HG03159 (cell line): ENCODE data around the gene ITM2B.
A peak's percentile ranks its signal among the peaks of the same experiment; 100 is the strongest.
"Not testable (repeated sequence)": the region's sequence is repeated elsewhere in the genome, so short reads cannot be mapped to it uniquely, and the experiment has no call there.

Experiments used
- ATAC-seq: cut with Tn5 transposase; IDR thresholded peaks from one replicate; pipeline ENCODE4 v1.9.1; 2021; ENCODE audit warnings: mild to moderate bottlenecking, moderate library complexity; ENCODE audit not compliant: unreplicated experiment

ITM2B gene

GRCh38 chr13:48222358-48223301 is 10.4 kb upstream of the ITM2B start:
- no peak for ATAC-seq

DNA sequence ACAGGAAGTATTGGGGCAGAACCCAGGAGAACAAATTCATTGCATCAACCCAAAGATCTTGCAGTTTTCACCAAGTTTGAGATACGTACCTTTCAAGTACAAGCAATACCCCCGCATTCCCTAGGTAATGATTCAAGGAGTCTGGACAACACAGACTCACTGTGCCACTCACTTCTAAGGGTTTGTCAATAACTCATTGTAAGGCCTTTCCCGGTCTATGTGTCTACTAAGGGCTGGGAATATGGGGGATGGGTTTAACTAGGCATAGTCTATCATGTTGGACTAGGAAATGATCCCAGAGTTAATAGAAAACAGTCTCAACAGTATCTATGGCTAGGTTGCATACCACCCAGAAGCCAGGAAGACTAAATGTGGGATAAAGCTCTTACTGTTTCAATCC is 8.3 kb upstream of the ITM2B start:
- no peak for ATAC-seq

DNA sequence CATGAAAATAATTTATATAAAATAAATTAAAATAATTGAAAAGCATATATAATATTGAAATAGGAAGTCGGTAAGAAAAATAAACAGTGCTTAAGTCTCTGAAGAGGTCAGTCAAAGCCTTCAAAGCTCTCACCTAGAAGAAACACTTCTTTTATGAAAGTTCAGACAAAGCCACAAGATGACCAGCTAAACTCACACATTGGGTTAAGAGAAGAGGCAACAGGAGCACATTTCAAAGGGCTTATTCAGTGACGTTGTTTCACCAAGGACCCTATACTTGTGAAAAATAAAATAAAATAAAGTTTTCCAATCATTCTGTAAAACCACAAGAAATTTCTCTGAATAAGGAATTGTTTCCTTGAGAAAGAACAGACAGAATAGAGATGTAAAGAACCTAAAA is 2.5 kb upstream of the ITM2B start:
- no peak for ATAC-seq

DNA sequence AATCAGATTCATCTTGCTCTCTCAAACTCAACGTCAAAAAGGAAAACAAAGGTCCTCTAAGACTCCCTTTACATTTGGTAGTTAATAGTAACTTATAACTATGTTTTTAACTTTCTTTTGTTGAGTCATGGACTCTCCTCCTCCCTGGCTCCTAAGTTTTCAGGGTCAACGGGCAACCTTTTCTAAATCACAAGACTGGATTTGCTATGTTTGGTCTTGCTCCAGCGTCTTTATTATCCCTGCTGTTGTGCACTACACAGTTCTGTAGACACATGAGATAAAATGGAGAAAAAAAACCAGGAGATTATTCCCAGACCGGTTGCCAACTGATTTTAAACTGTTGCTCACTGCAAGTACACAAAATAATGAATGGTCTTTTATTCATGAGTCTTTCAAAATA is 1.9 kb upstream of the ITM2B start:
- no peak for ATAC-seq

DNA sequence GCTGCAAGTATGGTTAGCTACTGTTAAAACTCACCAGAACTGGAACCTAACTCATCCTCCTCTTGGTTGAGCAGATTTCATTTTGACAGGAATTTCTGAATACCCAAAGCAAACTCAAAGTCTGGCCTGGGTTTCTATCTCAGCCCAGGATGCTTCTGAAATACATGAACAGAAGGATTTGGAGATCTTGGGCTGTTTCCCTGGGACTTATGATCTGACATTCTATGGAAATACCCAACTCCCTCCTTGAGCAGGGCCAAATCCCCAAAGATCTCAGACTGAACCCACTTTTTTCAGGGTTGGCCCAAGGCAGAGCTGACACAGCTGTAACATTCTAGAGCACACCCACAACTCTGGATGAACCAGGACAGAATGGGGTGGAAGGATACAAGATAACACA is 1.1 kb upstream of the ITM2B start:
- ATAC-seq, result no peak

DNA sequence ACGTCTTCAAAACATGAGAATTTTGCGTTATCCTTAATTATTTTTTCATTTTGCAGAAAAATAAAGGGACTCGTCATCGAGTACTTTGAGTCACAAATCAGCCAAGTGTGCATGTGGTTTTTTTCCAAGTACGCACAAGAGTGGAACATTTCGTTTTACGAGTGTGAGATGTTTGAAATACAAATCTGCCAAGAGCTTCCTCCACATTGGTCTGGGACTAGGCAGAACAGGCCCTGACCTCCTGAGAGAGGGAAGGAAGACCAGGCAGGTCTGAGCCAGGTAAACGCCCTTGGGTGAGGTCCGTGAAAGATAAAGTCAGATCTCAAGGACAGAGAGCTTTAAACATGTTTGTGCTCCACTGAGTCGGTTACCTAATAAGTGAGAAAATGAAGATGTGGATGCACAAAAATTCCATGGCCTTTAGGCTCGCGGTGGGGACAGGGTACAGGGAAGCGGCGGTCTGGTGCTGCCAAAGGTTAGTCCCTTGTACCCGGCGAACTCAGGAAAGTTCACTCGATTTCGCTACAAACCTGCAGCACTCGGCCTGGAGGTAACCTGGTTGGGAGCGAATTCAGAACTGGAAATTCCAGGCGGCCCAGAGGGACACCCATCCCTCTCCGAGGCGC is 473 bp upstream of the ITM2B start:
- peak; percentile 14 for ATAC-seq

DNA sequence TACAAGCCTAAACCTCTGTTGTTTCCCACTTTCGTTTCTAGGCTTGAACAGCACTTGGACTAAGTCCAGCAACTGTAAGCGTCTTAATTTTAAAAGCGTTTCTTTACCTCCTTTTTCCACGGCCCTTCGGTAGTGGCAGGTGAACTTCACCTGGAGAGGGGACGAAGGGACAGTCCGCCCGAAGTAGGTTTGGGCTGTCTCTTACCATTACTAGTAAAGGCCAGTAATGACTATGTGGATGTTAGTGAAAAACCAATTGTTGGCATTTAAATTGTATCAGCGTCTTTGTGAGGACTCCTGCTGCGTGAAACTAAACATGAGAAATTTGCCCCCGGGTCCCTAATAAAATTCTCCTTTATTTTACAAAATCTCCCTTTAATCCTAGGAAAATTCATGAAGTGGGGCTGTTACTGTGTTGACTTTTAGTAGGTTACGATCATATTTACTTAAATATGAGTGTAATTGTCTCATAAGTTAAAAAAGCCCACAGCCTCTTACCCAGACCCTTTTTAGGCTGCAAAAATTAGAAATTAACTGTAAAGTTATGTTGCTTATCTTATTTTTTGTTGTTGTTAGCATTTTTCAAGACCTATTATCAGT is 983 bp downstream of the ITM2B start:
- ATAC-seq, result no peak

DNA sequence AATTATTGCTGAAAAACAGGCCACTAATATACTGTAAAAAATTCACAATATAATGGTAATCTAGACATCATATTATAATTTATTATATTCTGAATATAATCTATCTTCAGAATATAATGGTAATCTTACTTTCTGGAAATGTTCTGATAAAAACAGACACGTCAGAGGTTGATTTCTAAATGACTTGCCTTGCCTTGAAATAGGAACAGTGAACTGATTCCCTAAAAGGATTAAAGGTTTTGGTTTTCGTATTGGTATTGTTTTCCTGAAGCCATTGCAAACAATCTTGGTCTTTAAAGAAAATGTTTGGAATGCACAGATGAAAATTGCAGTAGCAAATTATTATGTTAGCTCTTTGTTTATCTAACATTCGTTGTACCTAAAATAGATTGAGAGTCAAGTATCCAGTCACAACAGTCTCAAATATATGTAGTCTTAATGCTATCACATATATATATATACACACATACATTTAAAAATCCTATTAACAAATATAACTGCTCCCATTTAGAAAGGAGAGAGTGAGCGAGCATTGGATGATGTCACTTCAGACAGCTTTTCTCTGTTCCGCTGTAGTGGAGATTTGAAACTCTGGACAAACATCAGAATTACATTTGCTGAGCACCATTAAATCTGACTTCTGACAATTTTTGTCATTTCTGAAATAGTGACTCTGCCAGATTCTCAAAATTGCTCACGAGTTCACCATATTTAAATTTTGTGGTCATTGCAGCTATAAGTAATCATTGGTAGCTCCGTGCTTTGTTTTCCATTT is 1.7 kb downstream of the ITM2B start:
- peak; percentile 52 for ATAC-seq

DNA sequence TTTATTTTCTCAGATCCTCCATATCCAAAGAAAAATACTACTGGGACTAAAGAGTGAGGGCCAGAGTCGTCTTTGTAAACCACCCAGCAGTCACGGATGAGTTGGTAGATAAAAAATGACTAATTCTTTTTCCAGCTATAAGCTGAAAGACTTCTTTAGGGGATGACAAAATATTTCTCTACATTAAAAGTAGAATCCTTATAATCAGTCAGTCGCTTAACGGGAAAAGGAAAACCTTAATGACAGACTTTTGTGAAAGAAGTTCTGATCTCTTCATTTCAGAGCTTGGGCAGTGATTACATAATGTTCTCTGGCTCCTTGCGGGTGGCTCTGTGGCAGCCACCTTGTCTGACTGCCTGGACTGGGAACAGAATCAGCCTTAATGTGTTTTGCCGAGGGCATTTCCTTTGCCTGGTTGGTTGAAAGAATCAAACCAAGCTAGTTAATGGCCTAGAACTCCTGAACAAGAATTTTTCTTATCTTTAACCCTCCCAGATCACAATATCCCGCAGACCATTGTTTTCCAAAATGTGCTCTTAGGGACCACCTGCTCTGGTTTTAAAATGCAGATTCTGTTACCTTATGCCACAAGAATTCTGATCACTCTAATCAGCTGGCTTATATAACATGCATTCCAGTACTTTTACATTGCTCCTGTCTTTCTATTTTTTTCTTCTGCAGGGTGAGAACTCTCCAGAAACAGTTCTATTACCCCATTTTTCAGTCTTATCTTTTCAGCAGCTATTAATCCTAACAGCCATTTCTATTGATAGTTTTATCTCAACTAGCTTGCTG is 2.5 kb downstream of the ITM2B start:
- no peak for ATAC-seq

DNA sequence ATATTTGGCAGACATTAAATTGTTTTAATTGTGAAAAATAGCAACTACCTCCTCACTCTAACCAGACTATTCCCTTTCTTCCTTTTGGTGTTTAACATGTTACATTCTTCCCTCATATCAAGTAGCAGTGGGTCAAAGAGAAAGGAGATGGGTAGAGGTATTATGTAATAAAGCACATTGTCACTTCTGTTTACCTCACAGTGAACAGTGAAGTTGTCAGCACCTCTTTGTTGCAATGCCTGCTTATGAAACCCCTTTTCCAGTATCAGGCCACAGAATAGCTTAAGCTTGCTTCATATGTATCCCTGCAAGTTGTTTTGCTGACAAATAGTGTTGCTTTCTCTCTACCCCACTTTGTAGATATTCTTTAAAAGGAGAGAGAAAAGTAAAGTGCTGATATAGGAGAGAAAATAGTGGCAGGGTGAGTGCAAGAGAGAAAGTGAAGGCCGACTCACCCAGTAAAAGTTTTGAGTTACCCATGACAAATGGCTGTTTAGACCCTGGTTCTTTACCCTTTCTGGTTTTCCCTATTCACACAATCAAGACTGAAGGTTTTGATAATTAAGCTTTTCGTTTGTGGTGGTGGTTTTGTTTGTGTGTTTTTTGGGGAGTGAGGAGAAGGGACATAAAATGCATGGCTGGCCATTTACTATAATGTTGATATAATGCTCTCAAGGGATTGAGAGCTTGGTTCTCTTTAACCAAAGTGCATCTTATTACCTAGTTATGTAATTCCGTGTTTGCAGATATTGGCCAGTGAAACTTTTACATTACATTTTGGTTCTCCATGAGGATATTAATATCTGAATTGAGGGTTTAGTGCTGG is 3.7 kb downstream of the ITM2B start:
- no peak for ATAC-seq

DNA sequence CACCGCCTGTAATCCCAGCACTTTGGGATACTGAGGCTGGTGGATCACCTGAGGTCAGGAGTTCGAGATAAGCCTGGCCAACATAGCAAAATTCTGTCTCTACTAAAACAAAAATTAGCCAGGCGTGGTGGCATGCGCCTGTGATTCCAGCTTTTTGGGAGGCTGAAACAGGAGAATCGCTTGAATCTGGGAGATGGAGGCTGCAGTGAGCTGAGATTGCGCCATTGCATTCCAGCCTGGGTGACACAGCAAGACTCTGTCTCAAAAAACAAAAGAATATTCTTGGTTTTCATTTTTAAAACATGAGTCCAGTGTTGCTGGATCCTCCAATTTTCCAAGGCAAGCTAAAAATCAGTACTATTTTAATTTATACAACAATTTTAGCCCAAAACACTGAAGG is 6.4 kb downstream of the ITM2B start:
- ATAC-seq, result not testable (repeated sequence)

- ATAC-seq, result no peak
Measured at GRCh38 chr13:48241651-48242050, 8.6 kb downstream of the ITM2B start.

GRCh38 chr13:48242677-48243076 is 9.7 kb downstream of the ITM2B start:
- ATAC-seq, result no peak

GRCh38 chr13:48244159-48244558 is 11.2 kb downstream of the ITM2B start:
- ATAC-seq, result no peak

GRCh38 chr13:48246102-48246501 is 13.1 kb downstream of the ITM2B start:
- no peak for ATAC-seq

DNA sequence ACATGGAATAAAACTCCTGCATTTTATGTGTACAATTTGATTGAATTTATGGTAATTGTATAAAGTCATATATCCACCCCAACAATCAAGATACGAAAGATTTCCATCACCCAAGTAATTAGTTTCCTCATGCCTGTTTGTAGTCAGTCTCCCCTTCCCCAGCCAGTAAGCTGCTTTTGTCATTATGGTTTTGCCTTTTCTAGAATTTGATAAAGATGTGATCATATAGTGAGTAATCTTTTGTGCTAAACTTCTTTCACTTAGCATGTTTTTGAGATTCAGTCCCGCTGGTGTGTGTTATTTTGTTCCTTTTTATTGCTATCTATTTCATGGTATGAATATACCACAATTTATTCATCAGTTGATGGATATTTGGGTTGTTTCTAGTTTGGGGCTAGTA is 16.0 kb downstream of the ITM2B start:
- no peak for ATAC-seq

DNA sequence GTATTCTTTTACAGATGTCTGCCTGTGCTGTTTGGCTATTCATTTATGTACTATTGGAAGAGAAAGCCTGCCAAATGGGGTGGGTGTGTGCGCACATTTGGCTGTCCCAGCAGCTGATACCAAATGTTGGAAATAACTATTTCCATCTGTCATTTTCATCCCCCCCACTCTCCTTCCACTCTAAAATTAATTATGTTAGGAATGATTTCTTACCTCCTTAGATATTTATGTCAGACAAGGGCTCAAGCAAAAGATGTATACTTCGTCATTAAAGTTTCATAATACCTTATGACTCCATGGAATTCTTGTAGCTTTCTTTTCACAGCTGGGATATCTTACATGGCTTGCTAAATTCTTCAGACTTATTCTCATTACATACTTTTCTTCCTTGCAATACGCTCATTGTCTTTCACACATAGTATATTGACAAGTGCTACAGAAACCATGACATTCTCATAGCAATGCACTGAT is 18.6 kb downstream of the ITM2B start:
- no peak for ATAC-seq

DNA sequence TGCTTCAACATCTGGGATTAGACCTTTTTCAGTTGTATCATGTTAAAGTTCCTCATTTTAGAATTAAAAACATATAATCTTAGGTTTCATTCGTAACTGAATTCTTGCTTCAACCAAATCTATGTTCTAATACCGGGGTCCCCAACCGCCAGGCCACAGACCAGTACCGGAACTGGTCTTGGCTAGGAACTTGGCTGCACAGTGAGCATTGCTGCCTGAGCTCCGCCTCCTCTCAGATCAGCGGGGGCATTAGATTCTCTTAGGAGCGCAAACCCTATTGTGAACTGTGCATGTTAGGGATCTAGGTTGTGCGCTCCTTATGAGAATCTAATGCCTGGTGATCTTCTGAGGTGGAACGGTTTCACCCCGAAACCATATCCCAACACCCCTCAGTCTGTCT is 19.2 kb downstream of the ITM2B start:
- ATAC-seq, result no peak

- no peak for ATAC-seq
Measured at GRCh38 chr13:48253849-48254248, 20.8 kb downstream of the ITM2B start.
